ENCODE data around the gene MTFR1L.

MTFR1L gene

DNA sequence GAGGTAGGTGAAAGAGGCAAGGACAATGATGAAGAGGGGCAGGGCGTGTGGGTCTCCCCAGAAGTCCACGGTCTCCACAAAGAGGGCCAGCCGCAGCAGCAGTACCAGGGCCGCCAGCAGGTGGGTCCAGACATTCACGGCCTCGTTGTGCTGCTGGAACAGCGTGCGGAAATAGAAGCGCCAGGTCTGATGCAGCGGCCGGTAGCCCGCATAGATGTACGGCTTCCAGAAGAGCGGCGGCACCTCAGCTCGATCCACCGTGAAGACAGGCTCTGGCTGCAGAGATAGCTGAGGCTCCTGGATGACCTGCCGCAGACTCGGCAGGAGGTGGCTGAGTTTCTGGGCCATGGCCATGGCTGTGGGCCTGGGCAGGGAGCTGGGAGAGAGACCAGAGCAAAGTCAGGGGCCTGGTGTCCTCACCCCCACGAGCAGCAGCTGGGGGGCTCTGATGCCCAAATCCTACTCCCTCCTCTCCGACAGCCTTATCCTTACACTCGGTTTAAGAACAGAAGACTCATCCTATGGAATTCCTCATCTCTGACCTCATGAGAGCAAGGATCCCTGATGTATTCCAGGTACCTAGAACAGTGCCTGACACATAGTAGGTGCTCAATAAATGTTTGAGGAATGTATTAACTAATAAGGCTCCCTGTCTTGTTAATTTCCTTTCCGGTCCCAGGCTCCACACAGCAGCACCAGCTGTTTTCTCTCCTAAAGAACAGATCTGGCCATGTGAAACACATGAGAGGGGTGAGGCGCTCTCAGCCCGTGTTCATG is 43.9 kb downstream of the MTFR1L start:
- no peak for DNase-seq

DNA sequence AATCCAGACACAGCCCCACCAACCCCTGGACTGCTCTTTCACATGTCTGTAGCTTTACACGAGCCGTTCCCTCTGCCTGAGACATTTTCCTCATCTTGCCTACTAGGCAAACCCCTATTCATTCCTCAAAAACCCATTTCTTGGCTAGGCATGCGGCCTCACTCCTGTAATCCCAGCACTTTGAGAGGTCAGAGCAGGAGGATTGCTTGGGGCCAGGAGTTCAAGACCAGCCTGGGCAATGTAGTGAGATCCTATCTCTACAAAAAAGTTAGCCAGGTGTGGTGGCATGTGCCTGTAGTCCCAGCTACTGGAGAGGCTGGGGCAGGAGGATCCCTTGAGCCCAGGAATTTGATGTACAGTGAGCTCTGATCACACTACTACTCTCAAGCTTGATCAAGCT is 44.7 kb downstream of the MTFR1L start:
- DNase-seq = no peak

DNA sequence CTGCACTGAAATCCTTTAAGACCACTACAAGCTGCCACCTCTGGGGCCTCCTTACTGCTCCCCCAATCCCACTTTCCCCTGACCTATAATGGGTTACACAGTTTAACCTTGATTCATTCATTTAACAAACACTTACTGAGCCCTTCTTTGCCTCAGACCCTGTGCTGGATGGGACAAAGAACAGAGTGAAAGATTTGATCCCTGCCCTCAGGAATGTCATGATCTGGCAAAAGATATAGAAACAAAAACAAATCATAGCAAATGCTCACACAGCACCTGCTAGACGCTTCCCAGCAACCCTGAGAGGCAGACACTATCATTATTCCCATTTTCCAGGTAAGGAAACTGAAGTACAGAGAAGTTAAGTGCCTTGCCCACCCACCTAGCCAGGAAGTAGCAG is 46.5 kb downstream of the MTFR1L start:
- no peak for DNase-seq

DNA sequence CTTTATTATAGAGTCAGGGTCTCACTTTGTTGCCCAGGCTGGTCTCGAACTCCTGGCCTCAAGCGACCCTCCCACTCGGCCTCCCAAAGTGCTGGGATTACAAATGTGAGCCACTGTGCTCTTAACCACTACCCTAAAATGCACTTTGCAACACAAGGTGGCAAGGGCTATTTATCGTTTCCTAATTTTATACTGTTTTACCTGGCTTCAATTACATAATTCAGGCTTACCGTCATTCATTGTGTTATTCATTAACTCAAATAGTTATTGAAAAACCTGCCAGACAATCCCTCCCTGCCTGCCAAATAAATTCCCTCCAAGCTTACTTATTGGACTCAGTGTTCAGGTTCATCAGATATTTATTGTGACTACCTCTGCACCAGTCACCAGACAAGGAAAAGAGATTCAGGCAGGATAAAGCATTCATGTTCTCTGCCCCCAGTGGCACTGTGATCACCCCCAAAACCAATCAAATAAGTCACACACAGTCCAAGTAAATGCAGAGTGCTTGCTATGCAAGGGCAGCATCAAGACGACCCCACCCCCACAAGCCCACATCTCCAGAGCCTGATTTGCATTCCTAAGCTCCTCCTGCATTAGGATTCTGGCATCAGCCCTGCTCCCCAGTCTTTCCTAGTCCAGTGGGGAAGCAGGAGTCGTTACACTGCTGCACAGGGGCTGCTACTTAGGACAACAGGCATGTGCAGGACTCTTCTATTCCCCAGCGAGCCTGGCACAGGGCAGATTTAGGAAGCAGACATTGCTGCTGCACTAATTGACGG is 47.6 kb downstream of the MTFR1L start:
- DNase-seq = no peak

DNA sequence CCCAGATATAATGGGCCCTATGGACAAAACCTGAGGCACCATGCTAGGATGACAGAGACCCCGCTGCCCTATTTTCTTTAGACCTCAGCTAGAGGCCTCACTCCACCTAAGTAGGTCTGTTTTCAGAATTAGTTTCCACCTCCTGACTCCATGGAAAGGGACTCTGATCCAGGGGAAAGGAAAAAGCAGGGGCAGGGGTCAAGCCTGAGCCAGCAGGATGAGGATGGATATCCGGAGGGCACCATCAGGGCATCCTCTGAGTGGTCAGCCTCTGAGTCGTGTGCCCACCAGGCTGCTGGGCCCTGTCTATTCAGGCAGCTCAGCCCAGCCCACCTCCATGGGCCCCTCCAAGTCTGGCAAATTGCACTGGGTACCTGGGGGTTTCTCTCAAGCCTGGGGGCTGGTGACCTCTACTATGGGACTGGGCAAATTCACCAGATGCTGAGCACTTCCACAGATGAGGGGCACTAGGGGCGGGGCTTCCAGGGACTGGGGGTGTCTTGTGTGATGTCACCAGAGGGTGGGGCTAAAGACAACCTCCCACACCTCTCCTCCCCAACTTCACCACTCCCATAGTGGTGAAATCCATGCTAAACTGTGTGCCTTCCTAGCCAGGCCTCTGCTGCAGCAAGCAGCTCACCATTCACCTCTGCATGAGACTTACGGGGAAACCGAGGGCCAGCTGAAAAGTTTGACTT is 50.3 kb downstream of the MTFR1L start:
- DNase-seq = no peak

DNA sequence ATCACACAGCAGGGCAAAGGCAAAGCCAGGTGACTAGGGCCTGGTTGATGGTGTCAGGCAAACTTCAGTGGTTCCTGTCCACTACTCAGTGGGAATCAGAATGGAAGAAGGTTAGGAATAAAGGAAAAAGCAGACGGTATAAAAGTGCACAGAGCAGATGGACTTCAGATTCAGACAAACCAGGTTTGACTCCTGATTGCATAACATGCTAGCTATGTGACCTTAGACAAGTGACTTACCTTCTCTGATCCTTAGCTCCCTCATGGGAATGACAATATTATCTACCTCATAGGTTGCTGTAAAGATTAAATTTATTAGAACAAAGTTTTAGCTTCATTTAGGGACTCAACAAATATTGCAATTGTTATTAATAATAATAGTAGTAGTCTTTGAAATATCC is 50.9 kb downstream of the MTFR1L start:
- DNase-seq = no peak

DNA sequence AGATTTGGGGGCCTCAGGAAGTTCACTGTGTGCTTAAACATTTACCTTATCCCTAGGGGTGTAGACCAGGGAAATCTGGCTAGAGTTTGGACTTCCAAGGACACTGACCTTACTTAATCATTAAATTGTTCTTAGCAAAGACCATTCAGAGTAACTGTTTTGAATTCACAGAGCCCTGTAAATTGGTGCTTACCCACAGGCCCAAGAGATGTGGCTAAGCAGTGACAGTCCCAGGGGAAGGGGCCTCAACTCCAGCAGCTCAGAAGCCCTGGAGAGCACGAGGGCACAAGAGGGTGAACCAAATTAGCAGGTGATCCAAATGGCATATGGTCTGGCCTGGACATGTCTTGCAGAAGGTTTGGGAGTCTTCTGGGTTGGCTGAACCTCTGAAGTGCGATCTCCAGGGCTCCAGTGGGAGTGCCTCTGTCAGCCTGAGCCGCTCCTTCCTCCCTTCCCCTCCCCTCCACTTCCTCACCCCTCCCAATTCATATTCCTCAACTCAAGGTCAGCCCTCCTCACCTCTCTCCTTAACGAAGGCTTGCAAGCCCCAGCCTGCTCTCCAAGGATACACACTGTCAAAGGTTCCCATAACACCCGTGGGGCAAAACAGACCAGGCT is 51.4 kb downstream of the MTFR1L start:
- no peak for DNase-seq

DNA sequence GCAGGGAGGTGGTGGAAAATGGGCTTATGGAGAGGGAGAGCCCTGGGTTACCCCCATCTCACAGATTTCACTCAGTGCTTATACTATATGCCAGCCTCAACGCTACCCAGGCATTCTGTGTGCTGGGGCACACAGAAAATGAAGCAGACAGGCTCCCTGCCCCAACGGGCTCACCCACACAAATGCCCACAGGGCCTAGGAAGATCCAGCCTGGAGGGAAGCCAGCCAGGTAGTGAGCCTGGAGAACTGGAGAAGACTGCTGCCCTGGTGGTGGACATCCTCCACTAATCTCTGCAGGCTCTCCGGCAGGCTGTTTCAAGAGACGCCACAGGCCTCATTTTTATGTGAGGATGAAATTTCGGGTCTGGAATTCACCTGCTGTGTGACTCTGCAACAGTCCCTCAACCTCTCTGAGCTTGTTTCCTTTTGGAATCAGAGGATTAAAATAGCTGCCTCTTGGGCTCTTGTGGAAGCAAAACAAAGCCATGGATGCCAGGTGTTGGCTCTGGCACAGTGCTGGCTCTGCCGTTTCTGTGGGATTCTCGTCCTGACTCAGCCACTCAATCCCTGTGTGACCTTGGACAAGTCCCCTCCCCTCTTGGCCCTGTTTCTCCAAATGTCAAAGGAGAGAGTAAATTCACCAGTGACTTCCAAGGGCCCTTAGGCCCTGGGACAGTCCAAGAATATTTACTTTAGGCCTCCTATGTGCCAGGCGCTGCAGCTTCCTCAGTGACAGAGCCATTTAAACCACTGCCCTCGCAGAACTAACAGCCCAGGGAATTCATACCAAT is 52.1 kb downstream of the MTFR1L start:
- DNase-seq = no peak

DNA sequence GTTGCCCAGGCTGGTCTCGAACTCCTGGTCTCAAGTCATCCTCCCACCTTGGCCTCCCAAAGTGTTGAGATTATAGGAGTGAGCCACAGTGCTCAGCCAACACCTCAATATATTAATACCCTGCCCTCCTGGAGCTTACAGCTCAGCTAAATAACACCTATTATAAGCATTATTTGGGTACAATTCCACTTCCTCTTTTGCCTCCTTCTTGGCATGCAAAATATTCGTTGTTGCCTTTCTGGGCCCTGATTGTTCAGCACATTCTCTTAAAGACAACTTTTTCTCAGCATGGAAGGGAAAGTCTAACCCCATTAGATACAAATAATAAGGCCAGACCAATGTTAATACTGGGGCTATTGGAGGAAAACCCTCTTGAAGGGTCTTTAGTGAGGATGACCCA is 53.0 kb downstream of the MTFR1L start:
- DNase-seq = no peak

DNA sequence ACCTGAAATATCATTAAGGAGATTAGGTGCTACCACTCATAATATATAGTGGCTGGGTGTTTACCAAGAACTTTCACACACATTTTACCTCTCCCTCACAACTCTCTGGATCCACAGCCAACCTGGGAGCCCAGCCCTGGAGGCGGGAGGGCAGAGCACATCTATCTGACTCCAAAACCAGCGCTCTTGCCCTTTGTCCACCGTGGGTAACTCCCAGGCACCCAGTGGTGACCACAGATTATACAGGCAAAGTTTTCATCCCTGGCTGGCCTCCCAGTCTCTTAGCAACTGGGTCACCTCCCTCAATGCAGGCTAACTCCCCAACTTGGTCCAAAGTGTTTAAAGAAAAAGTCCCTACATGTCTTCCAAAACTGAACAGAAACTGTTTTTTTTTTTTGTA is 53.4 kb downstream of the MTFR1L start:
- no peak for DNase-seq

DNA sequence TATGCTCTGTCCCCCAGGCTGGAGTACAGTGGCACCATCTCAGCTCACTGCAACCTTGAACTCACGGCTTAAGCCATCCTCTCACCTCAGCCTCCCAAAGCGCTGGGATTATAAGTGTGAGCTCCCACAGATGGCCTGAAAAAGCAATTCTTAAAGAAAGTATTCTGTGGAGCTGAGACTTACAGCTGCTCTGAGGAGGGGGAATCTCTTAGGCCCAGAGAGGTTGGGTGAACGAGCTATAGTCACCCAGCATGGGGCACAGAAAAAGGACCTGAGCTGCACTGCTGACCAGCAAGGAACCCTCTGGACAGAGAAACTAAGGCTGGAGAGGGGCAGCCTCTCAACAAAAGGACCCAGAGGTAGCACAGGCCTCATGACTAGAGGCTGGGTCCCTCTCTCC is 54.5 kb downstream of the MTFR1L start:
- DNase-seq = no peak

DNA sequence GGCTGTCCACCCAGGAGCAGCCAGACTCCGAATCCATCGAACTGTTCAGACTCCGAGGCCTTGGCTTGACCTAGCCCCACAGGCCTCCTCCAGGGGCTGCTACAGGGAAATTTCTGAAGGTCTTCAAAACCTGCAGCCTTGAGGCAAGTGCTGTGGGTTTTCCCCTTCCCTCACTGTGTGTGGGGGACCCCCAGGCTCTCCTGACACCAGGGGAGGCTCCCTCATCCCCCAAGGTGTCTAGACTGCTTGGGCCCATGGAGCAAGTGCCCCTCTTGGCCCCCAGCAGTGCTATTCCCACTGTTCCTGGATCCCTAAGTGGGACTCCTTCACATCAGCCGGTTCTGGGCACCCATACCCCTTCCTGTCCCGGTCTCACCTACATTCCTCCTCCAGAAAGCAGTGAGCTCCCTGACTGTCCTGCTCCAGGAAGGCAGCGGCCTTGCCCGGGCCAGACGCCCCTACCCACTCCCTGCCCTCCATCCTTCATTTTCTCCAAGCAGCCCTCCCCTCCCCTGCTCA is 54.9 kb downstream of the MTFR1L start:
- DNase-seq = no peak

DNA sequence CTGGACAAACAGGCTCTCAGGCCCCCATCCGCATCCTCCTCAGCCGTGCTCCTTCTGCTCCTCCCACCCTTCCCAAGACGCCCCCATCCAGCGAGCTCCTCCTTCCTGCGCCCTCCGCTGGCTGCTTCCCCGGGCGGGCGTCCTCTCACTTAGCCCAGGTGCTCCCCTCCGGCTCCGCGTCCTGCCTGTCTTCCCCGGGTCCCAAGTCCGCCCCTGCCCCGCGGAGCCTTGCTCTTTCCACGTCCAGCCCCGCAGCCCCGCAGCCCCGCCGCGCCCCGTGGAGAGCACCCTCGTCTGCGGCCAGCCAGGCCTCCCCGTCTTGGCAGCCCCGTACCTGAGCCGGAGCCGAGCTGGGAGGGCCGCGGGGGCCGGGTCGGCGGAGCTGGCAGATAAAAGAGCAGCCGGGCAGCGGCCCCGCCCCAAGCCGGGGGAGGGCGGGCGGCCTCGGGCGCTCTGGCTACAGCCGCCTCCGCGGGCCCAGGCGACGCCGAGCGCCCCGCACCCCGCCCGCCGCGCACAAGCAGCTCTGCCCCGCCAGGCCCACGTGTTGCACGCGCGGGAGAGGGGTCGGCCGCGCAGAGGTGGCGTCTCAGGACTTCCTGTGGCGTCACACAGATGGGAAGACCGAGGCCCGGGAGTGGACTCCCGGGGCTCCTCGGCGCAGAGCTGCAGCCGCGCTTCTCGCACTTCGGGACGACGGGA is 55.6 kb downstream of the MTFR1L start, which contains the start of gene PAQR7:
PAQR7 (minus strand) TSS at position 555 of the 702 bp plus-strand sequence. CDS start 11,869 bp downstream, outside the sequence.
- no peak for DNase-seq

DNA sequence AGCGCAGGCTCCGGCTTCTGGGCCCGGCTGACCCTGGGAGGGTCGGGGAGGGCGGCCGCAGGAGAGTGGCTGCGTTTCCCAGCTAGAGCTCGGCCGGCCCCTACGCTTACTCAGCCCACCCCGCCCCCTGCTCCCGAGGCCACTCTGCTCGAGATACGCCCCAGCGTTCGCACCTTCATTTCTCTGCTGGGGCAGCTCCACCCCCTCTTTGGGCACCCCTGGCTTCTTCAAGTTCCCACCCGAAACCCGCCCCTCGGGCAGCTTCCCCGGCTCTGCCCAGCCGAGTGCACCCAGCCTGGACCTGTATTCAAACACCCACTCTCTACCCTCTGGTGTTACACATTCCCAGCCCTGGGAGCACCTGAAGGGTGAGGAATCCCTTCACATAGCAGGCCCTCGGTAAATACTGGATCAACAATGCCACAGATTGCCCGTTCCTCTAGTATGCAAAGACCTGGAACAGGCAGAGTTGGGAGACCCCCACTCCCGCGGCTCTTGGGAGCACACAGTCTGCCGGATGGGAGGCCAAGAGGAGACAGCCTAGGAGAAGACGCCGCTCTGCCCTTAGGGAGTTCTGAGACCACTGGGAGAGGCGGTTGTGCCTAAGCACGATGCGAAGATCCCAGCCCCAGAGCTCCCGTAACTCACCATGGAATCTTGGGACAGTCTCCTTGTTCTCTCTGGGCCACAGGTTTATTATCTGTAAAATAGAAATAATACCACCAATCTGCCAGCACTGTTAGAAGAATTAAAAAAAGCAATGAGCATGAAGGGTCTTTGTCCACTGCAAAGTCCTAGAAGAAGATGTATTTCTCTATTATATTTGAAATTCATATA is 56.3 kb downstream of the MTFR1L start:
- no peak for DNase-seq

DNA sequence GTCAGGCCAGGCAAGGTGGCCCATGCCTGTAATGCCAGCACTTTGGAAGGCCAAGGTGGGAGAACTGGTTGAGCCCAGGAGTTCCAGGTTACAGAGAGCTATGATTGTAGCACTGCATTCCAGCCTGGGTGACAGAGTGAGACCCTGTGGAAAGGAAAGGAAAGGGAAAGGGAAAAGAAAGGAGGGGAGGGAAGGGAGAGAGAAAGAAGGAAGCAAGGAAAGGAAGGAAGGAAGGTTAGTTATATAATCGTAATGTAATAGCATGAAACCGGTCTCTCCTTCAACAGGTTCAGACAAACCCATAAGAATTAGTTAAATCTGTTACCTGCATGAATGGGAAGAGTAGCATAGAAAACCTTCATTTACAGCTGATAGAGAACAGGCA is 56.9 kb downstream of the MTFR1L start:
- no peak for DNase-seq

DNA sequence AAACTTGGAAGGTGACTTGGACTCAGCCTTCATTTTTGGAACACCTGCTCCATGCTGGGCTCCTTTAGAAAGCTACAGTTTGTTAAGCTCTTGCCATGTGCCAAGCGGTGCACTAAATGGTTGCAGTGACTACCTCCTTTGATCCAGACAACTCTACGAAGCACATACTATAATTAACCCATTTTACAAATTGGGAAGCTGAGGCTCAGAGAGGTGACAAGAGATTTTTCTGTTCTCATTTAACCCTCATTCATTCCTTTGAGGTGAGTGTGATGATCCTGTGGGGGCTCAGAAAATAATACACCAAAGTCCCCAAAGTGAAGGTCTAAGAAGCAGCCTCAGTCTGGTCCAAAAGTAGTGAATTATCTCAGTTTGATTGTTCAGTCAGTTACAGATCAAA is 57.4 kb downstream of the MTFR1L start:
- no peak for DNase-seq

DNA sequence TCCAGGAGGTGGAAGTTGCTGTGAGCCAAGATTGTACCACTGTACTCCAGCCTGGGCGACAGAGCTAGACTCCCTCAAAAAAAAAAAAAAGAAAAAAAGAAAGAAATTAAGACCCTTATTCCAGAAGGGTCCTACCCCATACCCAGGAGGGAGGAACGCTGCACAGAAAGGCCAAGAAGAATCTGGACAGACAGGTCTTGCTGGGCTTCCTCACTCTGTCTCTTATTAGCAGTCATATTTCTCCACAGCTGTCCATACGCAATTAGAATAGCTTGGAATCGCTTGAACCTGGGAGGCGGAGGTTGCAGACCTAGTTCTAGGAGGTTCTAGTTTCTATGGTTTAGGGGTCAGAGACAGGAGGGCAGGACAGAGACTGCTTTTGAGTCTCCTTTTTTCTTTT is 58.9 kb downstream of the MTFR1L start:
- DNase-seq = no peak

DNA sequence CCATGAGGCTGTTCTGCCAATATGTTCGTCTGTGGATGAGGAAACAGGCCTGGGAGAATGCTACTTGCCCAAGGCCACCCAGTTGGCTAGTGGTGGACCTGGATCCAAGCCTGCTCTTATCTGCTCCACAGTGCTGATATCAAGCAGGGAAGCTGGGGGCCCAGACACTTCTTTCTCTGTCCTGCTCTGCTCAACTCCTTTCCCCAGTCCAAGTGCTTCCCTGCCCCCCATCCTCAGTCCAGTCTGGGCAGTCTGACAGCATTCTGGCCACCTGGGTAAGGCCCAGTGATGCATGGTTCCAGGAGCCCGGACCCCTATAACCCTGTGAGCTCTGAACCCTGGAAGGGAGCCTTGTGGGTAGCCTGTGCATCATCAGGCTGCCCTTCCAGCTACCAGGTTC is 59.9 kb downstream of the MTFR1L start:
- DNase-seq = no peak

DNA sequence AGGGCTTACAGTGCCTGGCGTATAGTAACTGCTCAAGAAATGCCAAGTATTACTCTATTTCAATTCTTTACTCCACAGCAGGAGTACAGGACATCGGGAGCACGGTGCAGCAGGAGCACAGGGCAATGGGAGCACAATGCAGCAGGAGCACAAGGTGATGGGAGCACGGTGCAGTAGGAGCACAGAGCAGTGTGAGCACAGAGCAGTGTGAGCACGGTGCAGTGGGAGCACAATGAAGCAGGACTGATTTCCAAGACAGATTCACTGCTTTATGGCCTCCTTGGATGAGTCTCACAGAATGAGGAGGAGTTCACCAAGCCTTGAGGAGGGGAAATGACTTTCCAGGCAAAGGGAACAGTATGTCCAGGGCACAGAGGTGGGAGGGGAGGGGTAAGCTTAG is 60.8 kb downstream of the MTFR1L start:
- no peak for DNase-seq

DNA sequence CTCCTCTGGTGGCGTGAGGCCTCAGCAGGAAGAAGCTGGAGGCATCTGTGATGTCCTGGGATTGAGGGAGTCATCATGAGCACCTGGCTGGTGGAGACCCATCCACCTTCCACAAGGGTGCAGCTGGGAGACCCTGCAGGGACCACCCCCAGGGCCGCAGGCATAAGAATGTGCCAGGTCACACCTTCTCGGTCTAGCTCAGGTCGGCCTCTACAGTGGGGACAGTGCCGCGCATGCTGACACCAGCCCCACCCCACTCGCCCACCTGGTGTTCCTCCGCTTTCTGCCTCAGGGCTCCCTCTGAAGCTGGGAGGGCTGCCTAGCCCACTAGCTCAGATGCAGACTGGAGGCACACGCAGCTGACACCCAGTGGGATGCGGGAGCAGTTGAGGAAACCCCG is 61.5 kb downstream of the MTFR1L start:
- DNase-seq = no peak
